GOT3 (cell line): Measurements from ENCODE around the gene EHD3.
"Not testable (repeated sequence)": the region's sequence is repeated elsewhere in the genome, so short reads cannot be mapped to it uniquely, and the experiment has no call there.

Source experiments
- DNase-seq: peaks from one replicate; lab custom pipeline; 2025; ENCODE audit warnings: mixed read lengths; lab: John Stamatoyannopoulos, UW

Gene EHD3

GRCh38 chr2:31254237-31255203 lies 20.6 kb downstream of the EHD3 start:
- DNase-seq, result no peak

GRCh38 chr2:31255911-31256571 lies 22.1 kb downstream of the EHD3 start:
- DNase-seq, result no peak

GRCh38 chr2:31256611-31257382 lies 22.8 kb downstream of the EHD3 start:
- no peak for DNase-seq

GRCh38 chr2:31258351-31258750 lies 24.4 kb downstream of the EHD3 start:
- DNase-seq, result no peak

- no peak for DNase-seq
Observed at GRCh38 chr2:31259075-31259474, 25.1 kb downstream of the EHD3 start.

- no peak for DNase-seq
Observed at GRCh38 chr2:31260870-31261269, 26.9 kb downstream of the EHD3 start.

GRCh38 chr2:31263636-31264190 lies 29.8 kb downstream of the EHD3 start:
- DNase-seq, result no peak

GRCh38 chr2:31265234-31265633 lies 31.3 kb downstream of the EHD3 start:
- DNase-seq, result no peak

- DNase-seq, result no peak
Observed at GRCh38 chr2:31266804-31267203, 32.9 kb downstream of the EHD3 start.

GRCh38 chr2:31267437-31268120 lies 33.6 kb downstream of the EHD3 start:
- no peak for DNase-seq

GRCh38 chr2:31268344-31268743 lies 34.4 kb downstream of the EHD3 start:
- DNase-seq, result no peak

GRCh38 chr2:31269087-31269486 lies 35.1 kb downstream of the EHD3 start:
- no peak for DNase-seq

GRCh38 chr2:31270131-31270530 lies 36.2 kb downstream of the EHD3 start:
- DNase-seq, result no peak

GRCh38 chr2:31270822-31271231 lies 36.9 kb downstream of the EHD3 start:
- DNase-seq, result no peak

- DNase-seq, result no peak
Observed at GRCh38 chr2:31271851-31272267, 37.9 kb downstream of the EHD3 start.

- no peak for DNase-seq
Observed at GRCh38 chr2:31274401-31275075, 40.6 kb downstream of the EHD3 start.

GRCh38 chr2:31275976-31276375 lies 42.0 kb downstream of the EHD3 start:
- no peak for DNase-seq

- DNase-seq, result no peak
Observed at GRCh38 chr2:31277621-31278020, 43.7 kb downstream of the EHD3 start.

GRCh38 chr2:31282634-31283033 lies 48.7 kb downstream of the EHD3 start:
- DNase-seq, result no peak

GRCh38 chr2:31283193-31283919 lies 49.4 kb downstream of the EHD3 start:
- not testable (repeated sequence) for DNase-seq
